ENCODE measurements around the gene PDCD6IP. TPM values are rescaled to one million over a fixed set of nuclear protein-coding genes. Genes with fewer than 3 reads are reported as not detected.

PDCD6IP gene
- total and polyA plus RNA-seq, 7 donors = 30.6 to 152 (median 116) TPM

DNA sequence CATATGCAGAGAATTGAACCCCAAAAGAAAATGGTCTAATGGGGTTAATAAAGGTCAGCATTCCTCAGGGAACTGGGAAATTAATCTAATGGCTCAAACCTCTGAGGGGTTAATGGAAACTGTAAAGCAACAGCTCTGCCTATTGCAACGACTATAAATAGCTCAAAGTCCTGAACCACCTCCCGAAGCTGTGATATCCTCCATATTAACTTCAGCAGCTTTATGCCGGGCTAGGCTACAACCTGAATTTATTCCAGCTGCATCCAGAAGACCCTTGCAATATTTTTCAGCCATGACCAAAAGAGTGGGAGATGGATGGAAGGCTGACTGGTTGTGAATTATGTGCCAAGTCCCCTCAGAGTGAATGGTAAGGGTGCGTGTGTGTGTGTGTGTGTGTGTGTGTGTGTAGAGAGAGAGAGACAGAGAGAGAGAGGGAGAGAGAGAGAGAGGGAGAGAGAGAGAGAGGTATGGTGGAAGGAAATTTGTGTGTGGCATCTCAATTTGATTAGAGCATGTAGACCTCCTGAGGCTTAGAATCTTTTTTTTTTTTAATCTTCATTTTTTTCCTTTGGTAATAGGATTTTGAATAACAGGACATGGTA, 109.9 kb downstream of the PDCD6IP start:
- DNase-seq = no peak
- Histone ChIP-seq H3K36me3 (ENCODE audit: insufficient read depth in 1 of 2, low read depth in 1 of 2) (no peaks in the 10 kb centered on the region), H3K9me3 (no peaks in the 10 kb centered on the region), H3K27me3 (ENCODE audit: insufficient read depth in 3 of 3, low read length in 2 of 3) (no peaks in the 10 kb centered on the region), H3K4me1 (no peaks in the 10 kb centered on the region), H3K4me3 (no peak overlapping the region), H3K27ac (no peak overlapping the region)
- TF ChIP-seq, protein P1, sequence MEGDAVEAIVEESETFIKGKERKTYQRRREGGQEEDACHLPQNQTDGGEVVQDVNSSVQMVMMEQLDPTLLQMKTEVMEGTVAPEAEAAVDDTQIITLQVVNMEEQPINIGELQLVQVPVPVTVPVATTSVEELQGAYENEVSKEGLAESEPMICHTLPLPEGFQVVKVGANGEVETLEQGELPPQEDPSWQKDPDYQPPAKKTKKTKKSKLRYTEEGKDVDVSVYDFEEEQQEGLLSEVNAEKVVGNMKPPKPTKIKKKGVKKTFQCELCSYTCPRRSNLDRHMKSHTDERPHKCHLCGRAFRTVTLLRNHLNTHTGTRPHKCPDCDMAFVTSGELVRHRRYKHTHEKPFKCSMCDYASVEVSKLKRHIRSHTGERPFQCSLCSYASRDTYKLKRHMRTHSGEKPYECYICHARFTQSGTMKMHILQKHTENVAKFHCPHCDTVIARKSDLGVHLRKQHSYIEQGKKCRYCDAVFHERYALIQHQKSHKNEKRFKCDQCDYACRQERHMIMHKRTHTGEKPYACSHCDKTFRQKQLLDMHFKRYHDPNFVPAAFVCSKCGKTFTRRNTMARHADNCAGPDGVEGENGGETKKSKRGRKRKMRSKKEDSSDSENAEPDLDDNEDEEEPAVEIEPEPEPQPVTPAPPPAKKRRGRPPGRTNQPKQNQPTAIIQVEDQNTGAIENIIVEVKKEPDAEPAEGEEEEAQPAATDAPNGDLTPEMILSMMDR (IDR thresholded peaks at IDR 0.05) = no peak
- WGBS, 3 donors = 26 to 33% (median 30%) methylated on average over 4 of the region's 4 CpGs
- intact Hi-C loops (cut with DNase I) = no loop called here
- ATAC-seq = peak in 2 of 4 donors; percentile 39 to 63

DNA sequence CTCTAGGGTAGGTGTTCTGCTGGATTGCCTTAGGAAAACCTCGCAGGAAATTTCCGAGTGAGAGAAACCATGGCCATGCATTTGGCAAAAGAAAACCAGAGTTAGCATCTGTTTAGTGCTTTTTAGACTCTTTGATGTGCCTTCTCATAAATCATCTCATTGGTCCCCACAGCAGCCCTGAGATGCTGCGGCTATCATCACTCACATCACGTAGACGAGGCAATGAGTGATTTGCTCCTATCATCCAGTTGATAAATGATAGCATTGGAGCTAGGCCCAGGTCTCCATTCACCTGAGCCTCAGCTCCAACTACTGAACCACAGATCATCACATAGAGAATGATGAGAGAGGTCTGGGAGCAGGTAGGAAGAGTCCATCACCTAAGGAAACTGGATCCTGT, 111.1 kb downstream of the PDCD6IP start:
- Histone ChIP-seq H3K36me3 (ENCODE audit: insufficient read depth in 1 of 2, low read depth in 1 of 2) (no peaks in the 10 kb centered on the region), H3K9me3 (no peaks in the 10 kb centered on the region), H3K27me3 (ENCODE audit: insufficient read depth in 3 of 3, low read length in 2 of 3) (no peaks in the 10 kb centered on the region), H3K4me3 (no peak overlapping the region), H3K4me1 (no peaks in the 10 kb centered on the region), H3K27ac (no peak overlapping the region)
- intact Hi-C loops (cut with DNase I) = no loop called here
- ATAC-seq (no peak), DNase-seq (no peak)
- WGBS, 3 donors = 63 to 82% (median 73%) methylated on average over 5 of the region's 5 CpGs
- TF ChIP-seq, protein P1 (IDR thresholded peaks at IDR 0.05) = no peak

DNA sequence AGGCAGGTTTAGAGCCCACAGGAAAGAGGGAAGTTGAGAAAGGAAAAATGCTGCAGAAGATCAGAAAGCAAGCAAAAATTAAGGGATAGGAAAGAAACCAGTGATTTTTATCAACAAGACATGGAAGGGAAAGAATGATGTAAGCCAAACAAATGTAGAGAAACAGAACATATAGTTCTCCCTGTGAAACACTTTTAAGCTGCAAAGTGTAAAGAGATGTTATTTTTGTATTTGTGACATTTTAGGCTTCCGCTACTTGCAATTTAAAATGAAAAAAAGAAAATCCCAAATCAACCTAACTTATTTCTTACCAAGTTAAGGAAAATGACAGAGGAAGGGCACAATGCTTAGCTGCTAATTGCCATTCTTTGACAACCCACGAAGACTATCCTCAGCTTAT, 111.6 kb downstream of the PDCD6IP start:
- no peaks in the 10 kb centered on the region for H3K27me3 ChIP-seq (ENCODE audit: insufficient read depth in 3 of 3, low read length in 2 of 3)
- intact Hi-C loops (cut with DNase I) = no loop called here
- ATAC-seq = no peak

DNA sequence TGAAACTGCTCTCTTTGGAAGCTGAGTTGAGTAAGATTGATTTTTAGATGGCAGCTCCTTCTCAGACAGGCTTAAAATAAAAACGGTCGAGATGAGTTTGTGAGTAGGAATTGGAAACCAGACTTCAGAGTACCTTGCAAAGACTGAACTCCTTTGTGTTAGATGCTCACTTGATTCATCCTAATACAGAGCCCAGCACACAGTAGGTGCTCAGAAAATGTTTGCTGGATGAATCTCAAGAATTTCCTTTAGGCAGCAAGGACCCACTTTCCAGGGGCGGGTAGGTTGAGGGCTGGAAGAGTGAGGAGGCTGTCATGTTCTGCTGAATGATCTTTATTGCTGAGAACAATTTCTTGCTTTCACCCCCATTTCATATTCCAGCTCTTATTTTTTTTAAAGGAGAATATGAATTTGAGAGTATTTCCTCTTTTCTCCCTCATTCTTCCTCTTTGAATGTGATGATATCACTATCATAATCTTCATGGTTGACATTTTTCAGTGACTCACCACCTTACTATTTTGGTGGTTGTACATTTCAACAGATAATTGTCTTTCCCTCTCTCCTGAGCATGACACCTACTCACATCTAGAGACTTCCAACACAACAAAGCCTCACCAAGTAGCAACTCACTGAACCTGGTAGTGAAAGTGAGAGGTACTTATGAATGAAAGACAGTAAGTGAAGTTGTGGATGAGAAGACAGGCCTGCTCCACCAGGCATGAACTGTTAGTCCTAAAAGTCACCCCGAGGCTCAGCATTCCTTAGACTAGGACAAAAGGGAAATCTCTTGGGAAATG, 113.3 kb downstream of the PDCD6IP start:
- Histone ChIP-seq H3K27me3 (ENCODE audit: insufficient read depth in 3 of 3, low read length in 2 of 3) (no peaks in the 10 kb centered on the region), H3K27ac (no peak overlapping the region), H3K4me1 (no peaks in the 10 kb centered on the region), H3K9me3 (no peaks in the 10 kb centered on the region), H3K4me3 (no peak overlapping the region), H3K36me3 (ENCODE audit: insufficient read depth in 1 of 2, low read depth in 1 of 2) (no peaks in the 10 kb centered on the region)
- TF ChIP-seq, protein P1 (IDR thresholded peaks at IDR 0.05) = no peak
- WGBS, 3 donors = 85 to 86% (median 86%) methylated on average over 4 of the region's 4 CpGs
- no peak for ATAC-seq
- DNase-seq = no peak
- intact Hi-C loops (cut with DNase I) = no loop called here

More for the DNA sequence above, 111.6 kb downstream of the PDCD6IP start:
- TF ChIP-seq, protein P1 (IDR thresholded peaks at IDR 0.05) = no peak
- Histone ChIP-seq H3K4me3 (no peak overlapping the region), H3K36me3 (ENCODE audit: insufficient read depth in 1 of 2, low read depth in 1 of 2) (no peaks in the 10 kb centered on the region), H3K9me3 (no peaks in the 10 kb centered on the region), H3K4me1 (no peaks in the 10 kb centered on the region), H3K27ac (no peak overlapping the region)
- DNase-seq = no peak
- 82 to 93% (median 87%) methylated on average over 2 of the region's 2 CpGs for WGBS, 3 donors

Measured in psoas muscle (tissue), 8 donors.